SU-DHL-6 (cell line): ENCODE results near the gene BRI3.

ENCODE experiments used
- H2AFZ ChIP-seq: fragments of 200-600 bp; sonication (generic); 2 replicates; pipeline ENCODE4 v1.6.1; 2014; ENCODE audit warnings: low read depth, mild to moderate bottlenecking, moderate library complexity, mixed read lengths, antibody characterized with exemption, low read length; ENCODE audit not compliant: severe bottlenecking
- H3F3A ChIP-seq: fragments of 200-600 bp; shearing (Covaris generic); 2 replicates; pipeline ENCODE4 v1.6.0; 2016; ENCODE audit warnings: antibody characterized with exemption, mild to moderate bottlenecking; ENCODE audit not compliant: insufficient read depth
- H3K27ac ChIP-seq: fragments of 200-600 bp; sonication (generic); 2 replicates; pipeline ENCODE4 v1.5.1; 2016; ENCODE audit warnings: low read depth, mild to moderate bottlenecking, low read length, moderate library complexity, mixed read lengths
- H3K27me3 ChIP-seq: fragments of 200-600 bp; sonication (generic), shearing (Covaris generic); 2 replicates; pipeline ENCODE4 v1.6.0; 2014; ENCODE audit warnings: mild to moderate bottlenecking, low read length
- H3K36me3 ChIP-seq: fragments of 200-600 bp; sonication (generic); 2 replicates; pipeline ENCODE4 v1.6.1; 2014; ENCODE audit warnings: mild to moderate bottlenecking, low read length, mixed read lengths
- H3K4me2 ChIP-seq: fragments of 300-600, 200-600 bp; shearing (Covaris generic), sonication (generic); 2 replicates; pipeline ENCODE4 v1.6.0; 2014; ENCODE audit warnings: low read length, low read depth, mild to moderate bottlenecking; ENCODE audit not compliant: poor library complexity, severe bottlenecking
- H3K4me3 ChIP-seq: fragments of 200-600 bp; sonication (generic); 2 replicates; pipeline ENCODE4 v1.5.1; 2014; ENCODE audit warnings: antibody characterized with exemption, low read length, mild to moderate bottlenecking, mixed read lengths; ENCODE audit not compliant: insufficient read depth, poor library complexity, severe bottlenecking
- H3K79me2 ChIP-seq: fragments of 200-600 bp; sonication (generic); 2 replicates; pipeline ENCODE4 v1.6.1; 2014; ENCODE audit warnings: mild to moderate bottlenecking, low read length, moderate library complexity; ENCODE audit not compliant: insufficient read depth
- H3K9ac ChIP-seq: fragments of 200-600 bp; sonication (generic); 2 replicates; pipeline ENCODE4 v1.7.0; 2014; ENCODE audit warnings: mild to moderate bottlenecking, low read length
- H3K9me2 ChIP-seq: fragments of 200-600 bp; sonication (generic); replicated peaks from 2 replicates; pipeline ENCODE4 v1.6.1; 2014; ENCODE audit warnings: low read length; ENCODE audit not compliant: insufficient read depth
- H3K9me3 ChIP-seq: fragments of 200-600 bp; sonication (generic); 2 replicates; pipeline ENCODE4 v1.6.1; 2014; ENCODE audit warnings: low read length, mixed read lengths; ENCODE audit not compliant: insufficient read depth
- H4K20me1 ChIP-seq: fragments of 200-600 bp; sonication (generic); 2 replicates; pipeline ENCODE4 v1.6.1; 2014; ENCODE audit warnings: low read depth, mild to moderate bottlenecking, antibody characterized with exemption, low read length, moderate library complexity, mixed read lengths
- CTCF ChIP-seq: fragments of 200-600 bp; sonication (generic); IDR thresholded peaks from one replicate; pipeline ENCODE4 v1.5.1; 2017; ENCODE audit warnings: antibody characterized with exemption, mild to moderate bottlenecking, low read length, moderate library complexity; ENCODE audit not compliant: insufficient read depth, poor library complexity, severe bottlenecking
- EZH2phosphoT487 ChIP-seq: fragments of 200-600 bp; sonication (generic), shearing (Covaris generic); conservative IDR thresholded peaks from 2 replicates; pipeline ENCODE4 v1.6.1; 2018; ENCODE audit warnings: mild to moderate bottlenecking, antibody characterized with exemption, low read length, moderate library complexity, mixed read lengths

Gene BRI3

GRCh38 chr7:98286701-98287485, 5.4 kb downstream of the BRI3 start:
- Histone ChIP-seq H3K79me2 (no peaks in the 10 kb centered on the region), H3K27ac (no peak overlapping the region), H3K4me2 (no peak overlapping the region), H3K36me3 (no peaks in the 10 kb centered on the region), H3K27me3 (no peaks in the 10 kb centered on the region), H3K9me2 (no peaks in the 10 kb centered on the region), H2AFZ (no peak overlapping the region), H3K9ac (no peak overlapping the region), H4K20me1 (no peaks in the 10 kb centered on the region), H3F3A (no peaks in the 10 kb centered on the region), H3K4me3 (no peak overlapping the region), H3K9me3 (no peaks in the 10 kb centered on the region)
- TF ChIP-seq EZH2phosphoT487 = no peak
- TF ChIP-seq CTCF = no peak

GRCh38 chr7:98287486-98287959, 6.0 kb downstream of the BRI3 start:
- Histone ChIP-seq H3K4me3 (no peak overlapping the region), H3F3A (no peaks in the 10 kb centered on the region), H3K27me3 (no peaks in the 10 kb centered on the region), H3K36me3 (no peaks in the 10 kb centered on the region), H3K79me2 (no peaks in the 10 kb centered on the region), H3K9me2 (no peaks in the 10 kb centered on the region), H2AFZ (no peak overlapping the region), H3K4me2 (no peak overlapping the region), H3K9ac (no peak overlapping the region), H4K20me1 (no peaks in the 10 kb centered on the region), H3K9me3 (no peaks in the 10 kb centered on the region), H3K27ac (no peak overlapping the region)
- TF ChIP-seq EZH2phosphoT487 = no peak
- no peak for TF ChIP-seq CTCF

GRCh38 chr7:98288064-98288823, 6.8 kb downstream of the BRI3 start:
- H3K4me3 ChIP-seq = no peak overlapping the region
- no peaks in the 10 kb centered on the region for H4K20me1 ChIP-seq
- H3K27ac ChIP-seq = no peak overlapping the region
- no peaks in the 10 kb centered on the region for H3K79me2 ChIP-seq
- no peaks in the 10 kb centered on the region for H3F3A ChIP-seq
- no peak overlapping the region for H2AFZ ChIP-seq
- TF ChIP-seq EZH2phosphoT487 (no peak), CTCF (no peak)
- H3K27me3 ChIP-seq = no peaks in the 10 kb centered on the region
- no peak overlapping the region for H3K4me2 ChIP-seq
- no peaks in the 10 kb centered on the region for H3K9me2 ChIP-seq
- H3K36me3 ChIP-seq = no peaks in the 10 kb centered on the region
- H3K9ac ChIP-seq = no peak overlapping the region
- H3K9me3 ChIP-seq = no peaks in the 10 kb centered on the region
